GM12878 (cell line): ENCODE results near the gene THBS3. TPM values are rescaled to one million over a fixed set of nuclear protein-coding genes. Genes with fewer than 3 reads are reported as not detected.

Experiments used
- EED ChIP-seq: sonication (generic); IDR thresholded peaks from 2 replicates; pipeline ENCODE4 v1.6.1; 2016; ENCODE audit warnings: antibody characterized with exemption, low read depth
- PKNOX1 ChIP-seq: fragments of 450-650 bp; IDR thresholded peaks from 2 replicates; pipeline ENCODE4 v1.6.1; 2016; ENCODE audit warnings: mild to moderate bottlenecking
- SPI1 ChIP-seq: IDR thresholded peaks from 2 replicates; pipeline ENCODE4 v1.6.1; 2011; ENCODE audit warnings: low read depth, mild to moderate bottlenecking, low read length, moderate library complexity, borderline replicate concordance; ENCODE audit not compliant: insufficient read depth
- SREBF1 ChIP-seq: IDR thresholded peaks from 2 replicates; pipeline ENCODE4 v1.6.1; 2012; ENCODE audit warnings: mild to moderate bottlenecking, low read length
- ZBTB33 ChIP-seq: fragments of 450-650 bp; IDR thresholded peaks from 2 replicates; pipeline ENCODE4 v1.6.1; 2017; ENCODE audit warnings: mild to moderate bottlenecking
- ZNF592 ChIP-seq: fragments of 450-650 bp; IDR thresholded peaks from 2 replicates; pipeline ENCODE4 v1.6.1; 2017; ENCODE audit warnings: mild to moderate bottlenecking, moderate library complexity
- polyA plus RNA-seq, 11 experiments: library from polyadenylated mRNA; depleted of rRNA in 4 of 11; unstranded in 6 of 11; stranded (reverse) in 5 of 11; fragments of >200 nt; fragmentation: Nextera tagmentation in 4 of 11; fragmentation: Illumina TruSeq in 1 of 11; extraction: Ambion mirVana in 4 of 11; extraction: Trizol in 1 of 11; gene quantifications; 1 replicate in 1 of 11; 2 replicates in 10 of 11; pipeline versions ENCODE4 v1.2.1 to v1.2.3, GENCODE V29; 2011 to 2016; ENCODE audit warnings: inconsistent platforms in 2 of 11, missing spikeins in 2 of 11, low read depth in 1 of 11
- total RNA-seq, 4 experiments: library from RNA; depleted of rRNA in 3 of 4; stranded (reverse); fragments of >200 nt in 3 of 4; fragmentation: Illumina TruSeq in 1 of 4; extraction: Trizol in 1 of 4; gene quantifications; 2 replicates each; pipeline versions ENCODE4 v1.2.1 to v1.2.3, GENCODE V29; 2013 to 2021

Gene THBS3
- total and polyA plus RNA-seq, 10 of the 15 experiments (the other 5 are each of a cell fraction or from before 2014, with no cell fraction given), result 0.66 to 3.6 (median 2.0) TPM

- TF ChIP-seq ZNF592, result no peak
- no peak for TF ChIP-seq ZBTB33
- TF ChIP-seq SREBF1, result peak; percentile 43; the same call in 1 of the 2 replicates
- no peak for TF ChIP-seq PKNOX1
- TF ChIP-seq EED, result 0 out of 2 replicates have a peak, but pooled peaks have one; percentile 13
- no peak for TF ChIP-seq SPI1
Measured at GRCh38 chr1:155255243-155256007, 47.7 kb upstream of the THBS3 start, which contains the start of gene ENTREP3 (continued).
